ENCODE results near the gene ATP9B. TPM values are rescaled to one million over a fixed set of nuclear protein-coding genes. Genes with fewer than 3 reads are reported as not detected.
A peak's percentile ranks its signal among the peaks of the same experiment; 100 is the strongest.

Gene ATP9B
- total RNA-seq, 1 experiment from 2014 or later, result 17.9 TPM

- Histone ChIP-seq H3K9me3 (ENCODE audit: low read depth, low read length, poor library complexity, severe bottlenecking) (no peaks in the 10 kb centered on the region), H3K4me3 (ENCODE audit: low read depth, low read length, poor library complexity, severe bottlenecking) (no peak overlapping the region), H3K27me3 (replicated peaks; ENCODE audit: insufficient read depth, low read depth, low read length, poor library complexity) (no peaks in the 10 kb centered on the region), H3K4me1 (ENCODE audit: insufficient read depth, low read length, poor library complexity, severe bottlenecking) (no peaks in the 10 kb centered on the region), H3K36me3 (ENCODE audit: insufficient read depth, low read length, poor library complexity, severe bottlenecking) (no peaks in the 10 kb centered on the region), H3K27ac (ENCODE audit: low read depth, low read length, poor library complexity, severe bottlenecking) (no peak overlapping the region)
- BruUV-seq (replicated peaks), result no TSS peak
- POLR2A ChIA-PET (ENCODE audit: low non-redundant PET), result no interaction called here
- CTCF ChIA-PET, result no interaction called here
- intact Hi-C loops (cut with micrococcal nuclease; ENCODE audit: unreplicated experiment), result no loop called here
- TF ChIP-seq EZH2 (IDR thresholded peaks at IDR 0.05; ENCODE audit: borderline replicate concordance, low read depth, low read length, poor library complexity, severe bottlenecking), result no peak
- no peak for TF ChIP-seq CTCF (conservative IDR thresholded peaks at IDR 0.05; ENCODE audit: low read depth, low read length)
- peak; percentile 45 for DNase-seq (ENCODE audit: low spot score)
Observed at GRCh38 chr18:79200546-79201268, 131.5 kb downstream of the ATP9B start.

GRCh38 chr18:79203017-79203605 is 133.9 kb downstream of the ATP9B start:
- Histone ChIP-seq H3K27me3 (replicated peaks; ENCODE audit: insufficient read depth, low read depth, low read length, poor library complexity) (no peaks in the 10 kb centered on the region), H3K4me1 (ENCODE audit: insufficient read depth, low read length, poor library complexity, severe bottlenecking) (no peaks in the 10 kb centered on the region), H3K4me3 (ENCODE audit: low read depth, low read length, poor library complexity, severe bottlenecking) (no peak overlapping the region), H3K36me3 (ENCODE audit: insufficient read depth, low read length, poor library complexity, severe bottlenecking) (no peaks in the 10 kb centered on the region), H3K9me3 (ENCODE audit: low read depth, low read length, poor library complexity, severe bottlenecking) (no peaks in the 10 kb centered on the region), H3K27ac (ENCODE audit: low read depth, low read length, poor library complexity, severe bottlenecking) (no peak overlapping the region)
- CTCF ChIA-PET, result no interaction called here
- no peak for DNase-seq (ENCODE audit: low spot score)
- TF ChIP-seq EZH2 (IDR thresholded peaks at IDR 0.05; ENCODE audit: borderline replicate concordance, low read depth, low read length, poor library complexity, severe bottlenecking), result no peak
- no peak for TF ChIP-seq CTCF (conservative IDR thresholded peaks at IDR 0.05; ENCODE audit: low read depth, low read length)
- POLR2A ChIA-PET (ENCODE audit: low non-redundant PET), result no interaction called here
- BruUV-seq (replicated peaks), result no TSS peak
- intact Hi-C loops (cut with micrococcal nuclease; ENCODE audit: unreplicated experiment), result no loop called here

GRCh38 chr18:79204889-79205807 is 136.0 kb downstream of the ATP9B start:
- Histone ChIP-seq H3K27ac (ENCODE audit: low read depth, low read length, poor library complexity, severe bottlenecking) (no peak overlapping the region), H3K27me3 (replicated peaks; ENCODE audit: insufficient read depth, low read depth, low read length, poor library complexity) (no peaks in the 10 kb centered on the region), H3K4me1 (ENCODE audit: insufficient read depth, low read length, poor library complexity, severe bottlenecking) (no peaks in the 10 kb centered on the region), H3K9me3 (ENCODE audit: low read depth, low read length, poor library complexity, severe bottlenecking) (no peaks in the 10 kb centered on the region), H3K4me3 (ENCODE audit: low read depth, low read length, poor library complexity, severe bottlenecking) (no peak overlapping the region), H3K36me3 (ENCODE audit: insufficient read depth, low read length, poor library complexity, severe bottlenecking) (no peaks in the 10 kb centered on the region)
- intact Hi-C loops (cut with micrococcal nuclease; ENCODE audit: unreplicated experiment), result no loop called here
- ChIA-PET CTCF (no interaction called here), POLR2A (ENCODE audit: low non-redundant PET) (no interaction called here)
- BruUV-seq (replicated peaks), result no TSS peak
- TF ChIP-seq EZH2 (IDR thresholded peaks at IDR 0.05; ENCODE audit: borderline replicate concordance, low read depth, low read length, poor library complexity, severe bottlenecking) (no peak), CTCF (conservative IDR thresholded peaks at IDR 0.05; ENCODE audit: low read depth, low read length) (no peak)
- DNase-seq (ENCODE audit: low spot score), result no peak

Data from A673 (cell line).